Heart left ventricle (tissue), 13 donors: Measurements from ENCODE around the gene LGSN.

ENCODE experiments used
- CTCF ChIP-seq, 12 donors: fragments of 200-600 bp; sonication (generic) in 4 of 12; IDR thresholded peaks; one replicate each; pipeline versions ENCODE4 v1.5.0 to v1.8.0; 2018 to 2022; ENCODE audit warnings: antibody characterized with exemption in 12 of 12, mild to moderate bottlenecking in 5 of 12
- POLR2A ChIP-seq, 2 donors: fragments of 450-650 bp; IDR thresholded peaks; one replicate each; pipeline ENCODE4 v1.6.1; 2017; ENCODE audit warnings: antibody characterized with exemption in 2 of 2, mild to moderate bottlenecking in 2 of 2, moderate library complexity in 2 of 2
- donor health status: ischemic (EF 13 %, LVEDD 7.1; RV severe dilation, severe dysfunction).
- donor health status: DM: no; HTN: yes; CAD: no.
- donor health status: DM: no; HTN: no; CAD: no.
- donor health status: ischemic (EF 25% LVEDD 6.9; RV normal size, moderate dysfunction).
- donor health status: ischemic (EF 25% LVEDD 5.7; RV mildly dilated, moderate dysfunction).
- donor health status: ischemic (EF 35%, LVEDD 5.7; RV mildly dilated, moderate dysfunction).
- donor health status: nonischemic (EF 11% LVEDD 7.7; RV severe dilation, severe dysfunction).
- donor health status: DM: yes; HTN: yes; CAD: no.
- donor health status: PGD.
- donor health status: ischemic (EF 29% LVEDD 5.4; RV normal size, mild dysfunction).
- donor health status: nonischemic (EF 23%, LVEDD 6.1; RV moderate dilation, normal function).

DNA sequence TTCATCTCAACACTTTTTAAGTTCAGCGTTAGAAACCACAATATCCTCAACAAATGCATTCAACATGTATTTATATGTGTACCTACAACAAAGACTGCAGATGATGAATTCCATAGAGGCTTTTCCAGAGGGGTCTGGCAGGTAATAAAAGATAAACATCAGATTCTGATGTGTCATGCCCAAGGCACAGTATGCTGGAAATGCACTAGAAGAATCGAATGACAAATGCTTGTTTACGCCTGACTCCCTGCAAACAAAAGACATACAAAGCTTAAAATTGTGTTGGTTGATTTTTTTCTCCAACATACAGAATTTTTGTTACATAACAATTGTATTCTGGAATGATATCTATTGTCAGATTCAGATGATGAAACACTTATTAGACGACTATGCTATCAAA lies at the start of gene LGSN:
- no peak for TF ChIP-seq CTCF (IDR thresholded peaks at IDR 0.05)
- TF ChIP-seq POLR2A (IDR thresholded peaks at IDR 0.05) = no peak
